Smooth muscle cell (in vitro differentiated cells): ENCODE data around the gene TEKTIP1. TPM values are rescaled to one million over a fixed set of nuclear protein-coding genes. Genes with fewer than 3 reads are reported as not detected.

Source experiments
- DNase-seq: peaks from one replicate; lab custom pipeline; 2025; ENCODE audit not compliant: unreplicated experiment; lab: John Stamatoyannopoulos, UW
- H2AFZ ChIP-seq: fragments of 200-600 bp; sonication (generic); 2 replicates; pipeline ENCODE4 v1.6.0; 2016; ENCODE audit warnings: antibody characterized with exemption, low read depth, mild to moderate bottlenecking
- H3F3A ChIP-seq: fragments of 200-600 bp; sonication (generic); 2 replicates; pipeline ENCODE4 v1.6.0; 2017; ENCODE audit warnings: antibody characterized with exemption, low read depth
- H3K27ac ChIP-seq: fragments of 200-600 bp; sonication (generic); 2 replicates; pipeline ENCODE4 v1.5.1; 2016; ENCODE audit warnings: low read depth, mild to moderate bottlenecking
- H3K27me3 ChIP-seq: fragments of 200-600 bp; sonication (generic); 2 replicates; pipeline ENCODE4 v1.6.1; 2016; ENCODE audit warnings: low read depth, mild to moderate bottlenecking
- H3K36me3 ChIP-seq: fragments of 200-600 bp; sonication (generic); 2 replicates; pipeline ENCODE4 v1.5.1; 2016; ENCODE audit warnings: low read depth
- H3K4me1 ChIP-seq: fragments of 200-600 bp; sonication (generic); 2 replicates; pipeline ENCODE4 v1.5.1; 2016; ENCODE audit warnings: low read depth
- H3K4me2 ChIP-seq: fragments of 200-600 bp; sonication (generic); 2 replicates; pipeline ENCODE4 v1.6.0; 2016; ENCODE audit warnings: mild to moderate bottlenecking
- H3K4me3 ChIP-seq: fragments of 200-600 bp; sonication (generic); 2 replicates; pipeline ENCODE4 v1.5.1; 2016; ENCODE audit warnings: mild to moderate bottlenecking
- H3K79me2 ChIP-seq: fragments of 200-600 bp; sonication (generic); 2 replicates; pipeline ENCODE4 v1.6.0; 2016; ENCODE audit warnings: low read depth, mild to moderate bottlenecking
- H3K9ac ChIP-seq: fragments of 200-600 bp; sonication (generic); 2 replicates; pipeline ENCODE4 v1.6.0; 2016; ENCODE audit warnings: low read depth
- H3K9me3 ChIP-seq: fragments of 200-600 bp; sonication (generic); replicated peaks from 2 replicates; pipeline ENCODE4 v1.5.1; 2016; ENCODE audit warnings: low read depth
- H4K20me1 ChIP-seq: fragments of 200-600 bp; sonication (generic); 2 replicates; pipeline ENCODE4 v1.6.0; 2016; ENCODE audit warnings: low read depth
- CTCF ChIP-seq: fragments of 200-600 bp; sonication (generic); IDR thresholded peaks from 2 replicates; pipeline ENCODE4 v1.5.1; 2017; ENCODE audit warnings: borderline replicate concordance, mild to moderate bottlenecking, antibody characterized with exemption; ENCODE audit not compliant: insufficient read depth, poor library complexity, severe bottlenecking
- WGBS: methylation state at CpG from one replicate; pipeline ENCODE4 v1.1.7; 2016; ENCODE audit warnings: low lambda C conversion rate; 5-methylcytosine and 5-hydroxymethylcytosine counted together
- polyA plus RNA-seq: library from polyadenylated mRNA; unstranded; fragments of >200 nt; fragmentation: Nextera tagmentation; extraction: Ambion mirVana; gene quantifications from 2 replicates; pipeline ENCODE4 v1.2.1, GENCODE V29; 2016
- total RNA-seq: library from RNA; depleted of rRNA; stranded (reverse); fragments of >200 nt; gene quantifications from 2 replicates; pipeline ENCODE4 v1.2.3, GENCODE V29; 2014

Gene TEKTIP1
- total RNA-seq (not detected in 2 replicates), polyA plus RNA-seq (0.62 and 1.8 TPM in 2 replicates)

- TF ChIP-seq CTCF = no peak
- H3K36me3 ChIP-seq = no peaks in the 10 kb centered on the region
- no peaks in the 10 kb centered on the region for H3K9me3 ChIP-seq
- no peaks in the 10 kb centered on the region for H3K4me1 ChIP-seq
- no peak within 1 kb of the TSS for H3K9ac ChIP-seq
- H3K27me3 ChIP-seq = no peaks in the 10 kb centered on the region
- no peaks in the 10 kb centered on the region for H3K79me2 ChIP-seq
- H3K4me2 ChIP-seq = no peak within 1 kb of the TSS
- H3K4me3 ChIP-seq = no peak within 1 kb of the TSS
- WGBS = 73% methylated on average over 28 of the region's 28 CpGs
- H3F3A ChIP-seq = peaks cover 12% of the 10 kb centered on the region
- H2AFZ ChIP-seq = no peak within 1 kb of the TSS
- peaks cover 23% of the 10 kb centered on the region for H4K20me1 ChIP-seq
- no peak for DNase-seq
- no peak within 1 kb of the TSS for H3K27ac ChIP-seq
These were observed at the start of gene TEKTIP1 for GRCh38 chr19:3538965-3539755. Gene TEKTIP1 (plus strand): TSS chr19:3539174. CDS start chr19:3539178, 4 bp downstream.

- Histone ChIP-seq H3K36me3 (no peaks in the 10 kb centered on the region), H3K4me2 (no peak overlapping the region), H3K4me1 (no peaks in the 10 kb centered on the region), H3K9ac (no peak overlapping the region), H2AFZ (no peak overlapping the region), H3K4me3 (no peak overlapping the region), H3K27me3 (no peaks in the 10 kb centered on the region), H3F3A (no peaks in the 10 kb centered on the region), H4K20me1 (no peaks in the 10 kb centered on the region), H3K79me2 (no peaks in the 10 kb centered on the region), H3K9me3 (no peaks in the 10 kb centered on the region), H3K27ac (no peak overlapping the region)
- TF ChIP-seq CTCF = no peak
- WGBS = 97% methylated on average over 50 of the region's 55 CpGs
- no peak for DNase-seq
These were observed 47.4 kb upstream of the TEKTIP1 start for GRCh38 chr19:3491396-3492119.

GRCh38 chr19:3492131-3492839 is 46.7 kb upstream of the TEKTIP1 start:
- H3K27ac ChIP-seq = no peak overlapping the region
- H3K4me3 ChIP-seq = no peak overlapping the region
- no peak overlapping the region for H3K4me2 ChIP-seq
- no peaks in the 10 kb centered on the region for H3K9me3 ChIP-seq
- 94% methylated on average over 24 of the region's 45 CpGs for WGBS
- H4K20me1 ChIP-seq = no peaks in the 10 kb centered on the region
- no peak for TF ChIP-seq CTCF
- no peaks in the 10 kb centered on the region for H3F3A ChIP-seq
- DNase-seq = no peak
- H3K4me1 ChIP-seq = no peaks in the 10 kb centered on the region
- H3K27me3 ChIP-seq = no peaks in the 10 kb centered on the region
- H3K36me3 ChIP-seq = no peaks in the 10 kb centered on the region
- H2AFZ ChIP-seq = no peak overlapping the region
- H3K79me2 ChIP-seq = peaks cover under 1% of the 10 kb centered on the region
- H3K9ac ChIP-seq = no peak overlapping the region
